GM12875 (cell line): ENCODE results near the gene SVOP.
"Not testable (repeated sequence)": the region's sequence is repeated elsewhere in the genome, so short reads cannot be mapped to it uniquely, and the experiment has no call there.

ENCODE experiments used
- H3K4me3 ChIP-seq: one replicate; pipeline ENCODE4 v1.5.1; 2011; ENCODE audit warnings: low read depth, low read length, control low read depth
- TF ChIP-seq, protein P1 (sequence below): IDR thresholded peaks from 2 replicates; pipeline ENCODE4 v1.5.1; 2011; ENCODE audit warnings: low read depth, mild to moderate bottlenecking, control low read depth, inconsistent platforms, low read length, moderate library complexity, borderline replicate concordance; ENCODE audit not compliant: insufficient read depth

The SVOP gene

GRCh38 chr12:109057376-109057775, 36.5 kb upstream of the SVOP start:
- H3K4me3 ChIP-seq, result no peak overlapping the region
- TF ChIP-seq, protein P1, sequence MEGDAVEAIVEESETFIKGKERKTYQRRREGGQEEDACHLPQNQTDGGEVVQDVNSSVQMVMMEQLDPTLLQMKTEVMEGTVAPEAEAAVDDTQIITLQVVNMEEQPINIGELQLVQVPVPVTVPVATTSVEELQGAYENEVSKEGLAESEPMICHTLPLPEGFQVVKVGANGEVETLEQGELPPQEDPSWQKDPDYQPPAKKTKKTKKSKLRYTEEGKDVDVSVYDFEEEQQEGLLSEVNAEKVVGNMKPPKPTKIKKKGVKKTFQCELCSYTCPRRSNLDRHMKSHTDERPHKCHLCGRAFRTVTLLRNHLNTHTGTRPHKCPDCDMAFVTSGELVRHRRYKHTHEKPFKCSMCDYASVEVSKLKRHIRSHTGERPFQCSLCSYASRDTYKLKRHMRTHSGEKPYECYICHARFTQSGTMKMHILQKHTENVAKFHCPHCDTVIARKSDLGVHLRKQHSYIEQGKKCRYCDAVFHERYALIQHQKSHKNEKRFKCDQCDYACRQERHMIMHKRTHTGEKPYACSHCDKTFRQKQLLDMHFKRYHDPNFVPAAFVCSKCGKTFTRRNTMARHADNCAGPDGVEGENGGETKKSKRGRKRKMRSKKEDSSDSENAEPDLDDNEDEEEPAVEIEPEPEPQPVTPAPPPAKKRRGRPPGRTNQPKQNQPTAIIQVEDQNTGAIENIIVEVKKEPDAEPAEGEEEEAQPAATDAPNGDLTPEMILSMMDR, result no peak

- H3K4me3 ChIP-seq, result no peak overlapping the region
- TF ChIP-seq, protein P1, result no peak
Measured at GRCh38 chr12:109056891-109057290, 36.0 kb upstream of the SVOP start.

DNA sequence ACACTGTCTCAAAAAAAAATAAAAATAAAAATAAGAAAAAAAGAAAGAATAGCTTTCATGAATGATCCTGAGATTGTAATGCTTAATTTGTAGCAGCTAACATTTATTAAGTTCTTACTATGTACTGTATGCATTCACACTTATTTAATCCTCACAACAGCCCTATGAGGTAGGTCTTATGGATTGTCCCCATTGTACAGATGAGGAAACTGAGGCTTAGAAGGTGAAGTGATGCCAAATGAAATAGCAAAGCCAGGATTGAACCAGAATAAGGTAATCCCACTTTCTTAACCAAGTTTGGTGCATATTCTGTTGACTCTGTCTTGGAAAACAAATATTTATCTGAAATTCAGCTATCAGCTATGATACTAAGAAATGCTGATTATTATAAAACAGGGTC, 33.7 kb upstream of the SVOP start:
- TF ChIP-seq, protein P1, result no peak
- no peak overlapping the region for H3K4me3 ChIP-seq

- H3K4me3 ChIP-seq, result peak overlapping the region; percentile 85
Measured at GRCh38 chr12:109054124-109054513, 33.3 kb upstream of the SVOP start.

GRCh38 chr12:109053382-109054123, 32.7 kb upstream of the SVOP start:
- TF ChIP-seq, protein P1, result no peak
- H3K4me3 ChIP-seq, result peak overlapping the region; percentile 85

DNA sequence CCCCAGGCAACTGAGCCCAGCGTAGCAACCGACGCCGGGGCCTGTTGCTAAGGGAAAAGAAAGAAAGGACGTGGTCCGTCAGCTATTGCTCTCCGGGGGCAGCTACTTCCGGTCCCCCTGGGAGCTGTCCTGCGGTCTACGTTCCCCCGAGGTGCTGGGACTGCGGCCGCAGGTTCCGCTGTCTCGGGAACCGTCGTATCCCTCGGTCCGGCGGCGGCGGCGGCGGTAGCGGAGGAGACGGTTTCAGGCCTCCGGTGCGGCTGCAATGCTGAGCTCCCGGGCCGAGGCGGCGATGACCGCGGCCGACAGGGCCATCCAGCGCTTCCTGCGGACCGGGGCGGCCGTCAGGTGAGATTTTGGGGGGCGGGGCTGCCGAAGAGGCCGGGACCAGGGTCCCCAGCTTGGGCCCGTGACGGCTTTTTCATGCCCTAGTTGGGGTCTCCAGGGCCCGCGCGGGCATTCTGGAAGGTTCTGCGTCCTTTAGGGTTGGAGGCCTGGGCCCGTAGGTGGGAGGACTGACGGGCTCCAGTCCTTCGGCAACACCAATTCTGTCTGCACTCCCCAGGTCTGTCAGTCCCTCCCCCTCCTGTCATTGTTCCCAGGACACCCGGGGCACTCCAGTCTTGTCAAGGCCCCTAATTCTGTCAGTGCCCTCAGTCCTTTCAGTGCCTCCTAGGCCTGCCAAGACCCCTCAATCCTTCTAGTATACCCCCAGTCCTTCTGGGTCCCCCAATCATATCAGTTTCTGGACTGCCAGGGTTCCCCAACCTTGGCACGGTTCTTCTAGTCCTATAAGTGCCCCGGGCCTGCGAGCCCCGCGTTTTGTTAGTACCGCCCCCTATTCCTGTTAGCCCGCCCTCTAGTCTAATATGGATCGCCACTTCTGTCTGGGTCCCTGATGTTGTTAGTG, 31.8 kb upstream of the SVOP start, which contains the start of gene USP30:
USP30 (plus strand) TSS at position 163 of the 910 bp plus-strand sequence; CDS start at position 266, 103 bp downstream.
- TF ChIP-seq, protein P1, result no peak
- H3K4me3 ChIP-seq, result peak within 1 kb of the TSS; percentile 85

GRCh38 chr12:109052097-109052413, 31.2 kb upstream of the SVOP start:
- TF ChIP-seq, protein P1, result no peak
- peak overlapping the region; percentile 85 for H3K4me3 ChIP-seq

DNA sequence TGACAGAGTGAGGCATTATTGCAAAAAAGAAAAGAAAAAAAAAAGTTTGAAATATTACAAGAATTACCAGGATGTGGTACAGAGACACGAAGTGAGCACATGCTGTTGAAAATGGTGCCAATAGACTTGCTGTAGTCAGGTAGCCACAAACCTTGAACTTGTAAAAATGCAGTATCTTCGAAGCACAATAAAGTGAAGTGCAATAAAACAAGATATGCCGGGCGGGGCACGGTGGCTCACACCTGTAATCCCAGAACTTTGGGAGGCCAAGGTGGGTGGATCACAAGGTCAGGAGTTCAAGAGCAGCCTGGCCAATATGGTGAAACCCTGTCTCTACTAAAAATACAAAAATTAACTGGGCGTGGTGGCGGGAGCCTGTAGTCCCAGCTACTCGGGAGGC, 28.9 kb upstream of the SVOP start:
- H3K4me3 ChIP-seq, result not testable (repeated sequence)

- H3K4me3 ChIP-seq, result not testable (repeated sequence)
Measured at GRCh38 chr12:109048706-109049105, 27.8 kb upstream of the SVOP start.
